GM19395 (cell line): ENCODE measurements around the gene METTL15.
"Not testable (repeated sequence)": the region's sequence is repeated elsewhere in the genome, so short reads cannot be mapped to it uniquely, and the experiment has no call there.

Source experiments
- ATAC-seq: cut with Tn5 transposase; IDR thresholded peaks from one replicate; pipeline ENCODE4 v1.9.1; 2021; ENCODE audit warnings: mild to moderate bottlenecking, moderate library complexity; ENCODE audit not compliant: unreplicated experiment

METTL15 gene

DNA sequence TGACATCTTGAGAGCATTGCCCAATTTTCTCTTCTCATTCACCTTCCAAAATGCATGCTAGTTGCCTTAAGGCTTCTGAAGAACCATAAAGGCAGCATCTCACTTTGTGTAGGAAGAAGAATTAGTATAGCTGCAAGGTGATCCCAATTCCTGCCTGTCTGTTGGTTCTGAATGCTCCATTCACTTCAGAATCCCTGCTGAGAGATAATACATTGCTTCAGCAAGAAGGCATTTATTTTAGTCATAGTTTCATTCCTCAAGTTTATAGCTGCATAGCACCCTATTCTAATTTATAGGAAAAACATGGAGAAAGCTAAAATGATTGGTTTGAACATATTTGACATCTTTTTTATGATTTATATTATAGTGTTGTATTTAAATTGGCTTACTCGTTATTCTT lies 181.3 kb downstream of the METTL15 start:
- no peak for ATAC-seq

DNA sequence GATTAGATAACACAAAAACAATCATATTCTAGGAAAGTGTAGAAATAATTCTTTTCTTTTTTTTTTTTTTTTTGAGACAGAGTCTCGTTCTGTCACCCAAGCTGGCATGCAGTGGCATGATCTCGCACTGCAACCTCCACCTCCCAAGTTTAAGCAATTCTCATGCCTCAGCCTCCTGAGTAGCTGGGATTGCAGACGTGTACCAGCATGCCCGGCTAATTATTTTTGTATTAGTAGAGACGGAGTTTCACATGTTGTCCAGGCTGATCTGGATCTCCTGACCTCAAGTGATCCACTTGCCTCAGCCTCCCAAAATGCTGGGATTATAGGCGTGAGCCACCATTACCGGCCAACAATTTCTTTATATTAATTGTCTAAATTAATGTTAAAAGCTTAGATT lies 182.8 kb downstream of the METTL15 start:
- not testable (repeated sequence) for ATAC-seq

DNA sequence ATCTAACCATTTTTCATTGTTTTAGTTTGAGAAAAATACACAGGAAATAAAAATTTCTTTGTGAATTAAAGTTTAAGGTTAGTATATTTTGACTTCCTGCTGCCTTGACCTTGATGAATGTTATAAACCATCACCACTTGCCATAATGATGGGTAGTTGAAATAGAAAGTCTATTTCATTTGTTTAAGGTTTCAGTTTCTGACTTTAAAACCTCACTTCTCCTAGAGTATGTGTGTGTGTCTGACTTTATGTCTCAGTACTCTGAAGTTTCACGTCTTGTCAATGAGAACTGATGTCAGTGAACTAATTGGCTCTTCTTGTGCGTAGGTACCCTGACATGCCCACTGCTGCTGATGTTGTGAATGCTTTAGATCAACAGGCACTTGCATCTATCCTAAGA lies 188.2 kb downstream of the METTL15 start:
- peak; percentile 99 for ATAC-seq

DNA sequence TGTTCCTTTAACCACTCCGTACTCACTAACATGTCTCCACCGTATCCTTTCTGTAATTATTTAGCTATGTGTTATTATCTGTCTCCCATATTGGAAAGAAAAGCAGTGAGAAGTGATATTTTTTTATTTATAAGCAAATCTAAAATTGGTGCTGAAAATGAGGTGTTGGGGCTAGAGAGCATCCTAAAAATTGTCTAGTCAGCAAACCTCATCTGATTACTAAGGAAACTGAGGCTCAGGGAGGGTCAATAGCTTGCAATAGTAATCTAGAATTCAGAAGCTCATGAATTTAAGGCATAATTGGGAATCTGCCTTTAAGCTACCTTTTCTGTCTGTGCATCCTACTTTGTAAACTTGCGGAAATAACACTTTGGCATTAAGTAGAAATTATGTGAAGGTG lies 190.0 kb downstream of the METTL15 start:
- ATAC-seq, result no peak

DNA sequence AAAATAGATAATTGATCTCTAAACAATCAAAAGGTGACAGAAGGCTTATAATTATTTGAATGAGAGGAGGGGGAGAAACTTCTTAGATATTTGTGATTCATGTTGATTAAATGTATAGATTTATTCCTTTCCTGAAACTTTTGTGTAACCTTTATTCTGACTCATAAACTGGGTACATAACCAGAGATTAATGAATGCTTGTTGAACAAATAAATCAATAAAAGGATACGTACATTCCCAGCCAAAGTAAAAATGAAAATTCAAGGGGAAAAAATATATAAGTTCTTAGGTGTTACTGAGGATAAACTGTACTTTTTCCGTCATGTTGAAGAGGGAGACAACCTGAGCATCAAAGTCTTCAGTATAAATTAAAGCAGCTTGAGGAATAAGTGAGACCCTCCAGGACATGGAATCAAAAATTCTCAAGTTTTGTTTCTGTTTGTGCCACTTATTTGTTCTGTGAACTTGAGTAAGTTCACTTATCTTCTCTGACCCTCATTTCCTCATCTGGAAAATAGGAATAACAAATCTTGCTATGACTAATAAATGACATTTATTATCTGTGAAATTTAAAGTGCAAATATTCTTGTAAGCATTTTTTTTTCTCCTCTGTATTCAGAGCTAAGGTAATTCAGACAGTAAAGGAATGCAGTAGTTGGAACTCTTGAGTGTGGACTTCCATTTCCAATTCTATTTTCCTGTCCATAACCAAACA lies 195.4 kb downstream of the METTL15 start:
- ATAC-seq, result no peak

DNA sequence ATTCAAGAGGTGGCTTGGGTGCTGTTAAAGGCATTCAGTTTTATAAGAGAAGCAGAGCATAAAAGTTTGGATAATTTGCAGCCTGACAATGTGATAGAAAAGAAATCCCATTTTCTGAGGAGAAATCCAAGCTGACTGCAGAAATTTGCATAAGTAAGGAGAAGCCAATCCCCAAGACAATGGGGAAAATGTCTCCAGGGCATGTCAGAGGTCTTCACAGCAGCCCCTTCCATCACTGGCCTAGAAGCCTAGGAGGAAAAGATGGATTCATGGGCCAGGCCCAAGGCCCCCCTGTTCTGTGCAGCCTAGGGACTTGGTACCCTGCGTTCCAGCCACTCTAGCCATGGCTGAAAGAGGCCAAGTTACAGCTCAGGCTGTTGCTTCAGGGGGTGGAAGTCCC lies 207.3 kb downstream of the METTL15 start:
- ATAC-seq, result no peak

DNA sequence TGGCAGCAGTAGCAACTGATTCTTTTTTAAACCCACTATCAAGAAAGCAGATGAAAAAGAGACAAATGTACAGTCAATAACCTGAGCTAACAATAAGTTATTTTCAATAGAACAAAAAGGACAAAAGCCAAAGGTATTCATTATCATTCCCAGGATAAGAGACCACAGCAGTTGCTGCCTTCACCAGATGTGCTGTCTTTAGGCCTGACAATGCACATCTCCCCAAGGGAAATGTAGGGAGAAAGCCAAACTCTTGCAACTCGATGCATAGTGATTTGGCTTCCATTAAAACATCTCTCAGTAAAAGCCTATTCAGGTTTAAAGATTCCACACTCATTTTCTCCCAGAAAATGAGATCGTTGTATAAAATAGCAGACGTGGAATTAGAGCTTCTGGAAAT lies 210.7 kb downstream of the METTL15 start:
- no peak for ATAC-seq

DNA sequence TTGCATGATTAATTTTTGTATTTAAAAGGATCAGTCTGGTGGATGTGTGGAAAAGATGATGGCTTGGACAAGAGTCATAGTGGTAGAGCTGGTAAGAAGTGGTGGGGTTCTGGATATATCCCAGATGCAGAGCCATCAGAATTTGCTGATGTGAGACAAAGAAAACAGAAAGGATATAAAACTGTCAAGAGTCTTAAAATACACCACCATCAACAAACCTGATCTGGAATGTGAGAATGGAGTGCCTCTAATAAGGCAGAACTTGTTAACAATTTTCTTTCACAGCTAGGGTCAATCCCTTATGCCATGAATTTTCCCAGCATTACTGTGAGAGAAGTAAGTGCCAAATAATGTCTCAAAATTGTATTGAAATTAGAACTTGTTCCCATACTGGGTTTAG lies 215.4 kb downstream of the METTL15 start:
- no peak for ATAC-seq

DNA sequence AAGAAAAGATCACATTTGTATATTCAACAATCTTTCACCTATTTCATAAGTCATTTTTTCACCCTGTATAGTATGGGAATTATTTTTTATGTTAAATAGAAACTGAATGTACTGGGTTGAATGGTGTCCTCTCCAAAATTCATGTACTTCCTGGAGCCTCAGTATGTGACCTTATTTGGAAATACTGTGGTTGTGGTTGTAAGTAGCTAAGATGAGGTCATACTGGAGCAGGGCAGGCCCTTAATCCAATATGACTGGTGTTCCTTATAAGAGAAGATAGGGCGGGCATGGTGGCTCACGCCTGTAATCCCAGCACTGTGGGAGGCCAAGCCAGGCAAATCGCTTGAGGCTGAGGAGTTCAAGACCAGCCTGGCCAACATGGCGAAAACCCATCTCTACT lies 224.2 kb downstream of the METTL15 start:
- peak; percentile 65 for ATAC-seq

DNA sequence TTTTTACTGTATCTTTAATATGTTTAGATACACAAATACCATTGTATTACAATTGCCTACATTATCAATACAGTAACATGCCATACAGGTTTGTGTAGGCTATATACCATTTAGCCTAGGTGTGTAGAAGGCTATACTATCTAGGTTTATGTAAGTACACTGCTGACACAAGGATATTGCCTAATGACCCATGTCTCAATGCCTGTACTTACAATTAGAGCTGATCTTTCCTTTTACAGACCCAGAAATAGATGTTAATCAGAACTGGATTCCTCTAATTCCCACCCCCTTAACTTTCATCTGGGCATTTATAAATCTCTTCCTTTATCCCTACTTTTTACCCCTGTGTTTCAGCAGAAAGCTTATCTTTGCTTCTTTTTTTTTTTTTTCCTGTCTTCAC lies 229.5 kb downstream of the METTL15 start:
- ATAC-seq, result no peak

DNA sequence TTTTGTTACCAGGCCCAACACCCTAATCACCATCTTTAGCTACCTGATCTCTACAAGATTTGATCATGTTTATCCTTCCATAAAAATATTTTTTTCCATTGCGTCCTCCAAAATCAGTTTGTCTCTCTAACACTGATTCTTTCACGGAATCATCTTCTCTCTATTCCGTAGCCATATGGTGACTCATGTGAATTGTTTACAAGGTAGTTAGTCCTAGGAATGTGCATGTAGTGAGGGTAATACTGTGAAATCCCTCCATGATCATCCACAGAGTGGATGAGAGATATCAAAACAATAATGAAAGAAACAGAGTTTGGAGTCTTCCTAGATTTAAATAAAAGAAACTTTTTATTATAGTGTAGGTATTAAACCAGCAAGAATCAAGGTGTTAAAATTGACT lies 230.2 kb downstream of the METTL15 start:
- ATAC-seq, result no peak

DNA sequence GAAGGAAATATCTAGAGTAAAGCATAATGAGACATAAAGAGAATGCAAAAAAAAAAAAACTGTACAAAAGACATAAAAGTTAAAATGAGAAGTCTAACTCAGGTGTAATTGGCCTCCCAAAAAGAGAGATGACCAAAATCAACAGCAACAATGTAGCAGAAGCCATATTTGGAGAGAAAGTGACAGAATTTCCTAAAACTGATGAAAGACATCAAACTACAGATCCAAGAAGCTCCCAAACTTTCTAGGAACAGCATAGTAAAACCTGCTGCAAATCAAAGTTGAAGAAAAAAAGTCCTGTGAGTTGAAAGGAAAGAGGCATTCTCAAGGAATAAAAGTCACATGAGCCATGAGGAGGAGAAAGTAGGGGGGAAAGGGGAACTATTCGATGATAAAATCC lies 231.3 kb downstream of the METTL15 start:
- no peak for ATAC-seq

DNA sequence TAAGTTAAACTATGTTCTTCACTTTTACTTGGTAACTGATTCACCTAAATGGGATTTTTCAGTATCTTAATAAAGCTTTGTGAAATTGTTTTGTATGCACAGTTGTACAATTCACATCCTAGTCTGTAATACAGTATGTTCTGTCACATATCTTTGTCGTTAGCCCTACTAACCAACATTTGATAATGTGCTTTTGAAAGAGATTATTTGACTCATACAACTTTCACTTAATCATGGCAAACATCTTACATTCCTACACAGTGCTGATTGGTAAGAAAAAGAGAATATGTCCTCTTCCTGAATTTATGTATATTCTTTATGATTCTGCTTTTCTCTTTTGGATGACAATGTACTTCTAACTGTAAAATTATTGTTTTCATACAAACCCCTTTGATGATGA lies 234.5 kb downstream of the METTL15 start:
- no peak for ATAC-seq

DNA sequence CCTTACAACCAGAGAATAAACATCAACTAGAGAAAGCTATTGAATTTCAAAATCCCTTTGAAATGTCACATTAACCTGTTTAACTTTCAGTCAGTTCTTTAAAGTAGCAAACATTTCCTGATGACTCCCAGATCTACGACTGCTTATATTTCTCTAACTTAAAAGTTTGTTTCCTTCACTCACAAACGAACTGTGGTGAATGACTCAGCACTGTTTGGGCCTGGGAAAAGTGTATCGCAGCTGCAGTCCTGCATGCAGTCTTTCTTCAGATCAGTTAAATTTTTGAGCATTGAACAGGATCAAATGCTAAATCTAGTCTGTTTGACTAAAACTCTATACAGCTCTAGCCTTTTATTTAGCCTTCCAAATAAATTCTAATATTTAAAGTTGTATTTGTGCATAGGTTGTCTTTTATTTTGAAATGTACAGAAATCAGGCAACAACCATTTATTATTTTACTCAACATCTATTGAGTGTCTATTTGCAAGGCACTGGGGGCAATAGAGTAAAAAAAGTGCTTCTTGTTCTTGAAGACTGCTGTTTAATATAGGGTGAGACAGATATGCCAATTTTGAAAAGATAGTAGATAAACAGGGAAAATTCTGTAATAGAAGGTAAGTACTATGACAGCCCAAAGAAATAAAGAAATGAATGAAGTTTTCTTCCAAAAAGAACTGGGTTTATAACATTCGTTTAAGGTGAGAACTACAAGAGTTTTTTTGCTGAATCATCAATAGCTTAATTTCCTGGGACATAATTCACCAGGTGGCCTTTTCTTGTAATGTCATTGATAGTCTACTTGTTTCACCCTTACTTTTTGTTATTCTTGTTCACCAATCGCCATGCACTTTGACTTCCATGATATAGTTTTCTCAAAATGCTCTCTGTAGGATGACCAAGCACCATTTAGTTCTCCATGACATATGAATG lies 235.4 kb downstream of the METTL15 start:
- ATAC-seq, result no peak

DNA sequence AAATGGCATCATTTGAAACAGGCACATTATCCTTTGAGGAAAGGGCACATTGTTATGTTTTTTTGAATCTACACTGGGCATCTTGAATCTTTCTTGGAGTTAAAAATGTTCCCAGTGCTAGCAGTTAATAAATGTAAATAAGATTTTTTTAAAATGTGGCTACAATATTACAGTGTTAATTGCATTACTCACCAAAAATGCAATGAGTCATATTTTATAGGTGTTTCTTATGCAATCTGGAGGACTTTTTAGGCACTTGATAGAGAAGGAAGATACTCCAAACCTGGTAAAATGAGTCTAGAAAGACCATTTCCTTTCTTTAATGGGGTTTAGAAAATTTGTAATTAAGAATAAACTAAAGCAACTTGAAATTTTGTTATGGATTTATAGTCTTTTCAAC lies 238.0 kb downstream of the METTL15 start:
- ATAC-seq, result no peak

DNA sequence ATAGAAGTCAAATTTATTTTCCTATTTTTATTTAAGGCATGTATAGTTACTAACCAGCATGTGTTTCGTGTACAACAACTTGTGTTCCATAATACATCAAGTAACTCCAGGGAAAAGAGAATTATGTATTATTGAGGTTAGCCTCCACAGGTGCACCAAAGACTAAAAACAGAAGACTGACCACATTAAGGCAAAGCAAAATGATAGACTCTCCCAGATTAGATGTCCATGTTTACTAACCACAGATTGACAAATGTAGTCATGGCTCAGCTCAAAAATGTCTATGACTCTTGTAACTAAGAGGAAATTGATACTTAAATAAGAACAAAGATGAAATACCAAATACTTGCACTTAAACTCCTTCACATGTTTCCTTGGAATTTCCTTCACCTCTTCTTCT lies 238.5 kb downstream of the METTL15 start:
- no peak for ATAC-seq

DNA sequence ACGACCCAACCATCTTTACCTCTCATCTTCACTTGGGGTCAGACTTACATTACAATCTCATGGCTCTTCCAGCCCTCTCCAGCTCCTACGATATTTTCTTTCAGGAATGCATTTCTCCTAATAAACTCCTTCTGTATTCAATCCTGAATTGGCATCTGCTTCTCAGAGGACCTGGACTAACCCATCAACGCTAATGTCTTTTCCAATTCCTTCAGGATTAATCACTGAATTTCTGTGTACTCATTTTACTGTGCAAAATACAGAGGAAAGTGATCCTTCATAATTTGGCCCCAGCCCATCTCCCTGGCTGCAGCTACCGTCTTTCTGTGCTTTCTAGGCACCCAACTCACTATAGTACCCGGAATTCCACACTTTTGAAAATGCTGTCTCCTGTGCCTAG lies 239.2 kb downstream of the METTL15 start:
- ATAC-seq, result no peak

DNA sequence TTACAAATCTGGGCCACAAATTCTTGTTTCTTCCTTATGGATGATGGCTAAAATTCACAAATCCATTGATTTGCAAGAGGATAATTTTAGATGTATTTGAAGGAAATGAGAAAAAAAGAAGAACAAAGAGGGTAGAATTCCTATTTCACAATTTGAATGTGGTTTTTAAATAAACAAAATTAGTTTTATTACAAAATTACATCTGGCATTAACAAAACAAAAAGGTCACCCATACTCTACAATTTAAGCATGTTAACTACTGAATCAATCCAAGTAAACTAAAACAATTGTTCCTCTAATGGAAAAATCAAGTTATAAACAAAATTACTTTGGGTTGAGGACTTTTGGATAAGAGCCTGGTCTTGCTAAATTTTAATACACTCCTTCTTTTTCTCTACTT lies 242.0 kb downstream of the METTL15 start:
- ATAC-seq, result no peak

DNA sequence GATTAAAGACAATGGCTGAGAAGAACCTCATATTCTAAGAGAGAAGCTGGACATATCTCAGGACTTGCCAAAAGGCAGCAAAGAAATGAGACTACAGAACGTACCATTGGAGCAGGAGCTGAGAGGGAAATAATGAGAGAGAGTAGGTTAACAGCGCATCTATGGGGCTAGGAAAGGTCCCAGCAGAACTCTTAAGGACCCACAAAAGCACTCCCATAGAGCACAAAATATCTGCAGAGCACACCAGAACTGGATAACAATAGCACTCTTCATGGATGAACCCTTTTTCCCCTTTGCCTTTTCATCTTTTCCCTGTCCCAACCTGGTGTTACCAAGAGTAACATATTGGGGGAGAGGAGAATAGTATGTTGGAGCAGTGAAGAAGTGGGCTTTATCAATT lies 245.8 kb downstream of the METTL15 start:
- no peak for ATAC-seq

DNA sequence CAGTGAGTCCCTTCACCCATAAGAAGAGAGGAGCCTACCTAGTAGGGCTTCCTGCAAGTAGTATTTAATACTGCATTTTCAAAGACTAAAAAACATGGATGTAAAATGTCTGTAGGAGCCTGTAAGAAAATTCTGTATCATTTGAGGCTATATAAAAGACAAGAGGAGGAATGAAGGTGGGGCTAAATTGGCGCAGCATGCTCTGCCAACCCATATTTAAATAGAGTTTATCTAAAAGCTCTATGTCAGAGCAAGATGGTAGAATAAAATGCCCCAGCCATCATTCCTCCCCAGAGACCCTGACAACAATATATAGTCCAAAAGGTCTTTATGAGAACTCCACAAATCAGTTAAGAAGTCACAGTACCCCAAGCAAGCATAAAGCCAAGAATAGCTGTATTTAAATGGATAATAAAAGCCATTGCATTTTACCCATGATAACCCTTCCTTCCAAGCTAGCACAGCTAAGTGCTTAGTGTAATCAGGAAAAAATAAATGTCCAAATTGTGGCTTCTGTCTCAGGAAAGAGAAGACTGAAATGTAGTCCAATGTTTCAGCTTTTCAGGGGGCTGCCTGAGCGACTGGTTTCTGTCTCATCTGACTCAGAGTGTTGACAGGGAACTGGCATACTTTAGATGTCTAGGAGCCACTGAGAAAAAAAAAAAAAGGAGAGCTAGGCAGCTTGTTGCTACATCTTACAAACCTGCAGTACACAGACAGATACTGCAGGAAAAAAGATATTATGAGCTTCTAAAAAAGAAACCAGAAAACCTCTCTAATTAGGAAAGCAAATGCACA lies 258.6 kb downstream of the METTL15 start:
- ATAC-seq, result no peak

DNA sequence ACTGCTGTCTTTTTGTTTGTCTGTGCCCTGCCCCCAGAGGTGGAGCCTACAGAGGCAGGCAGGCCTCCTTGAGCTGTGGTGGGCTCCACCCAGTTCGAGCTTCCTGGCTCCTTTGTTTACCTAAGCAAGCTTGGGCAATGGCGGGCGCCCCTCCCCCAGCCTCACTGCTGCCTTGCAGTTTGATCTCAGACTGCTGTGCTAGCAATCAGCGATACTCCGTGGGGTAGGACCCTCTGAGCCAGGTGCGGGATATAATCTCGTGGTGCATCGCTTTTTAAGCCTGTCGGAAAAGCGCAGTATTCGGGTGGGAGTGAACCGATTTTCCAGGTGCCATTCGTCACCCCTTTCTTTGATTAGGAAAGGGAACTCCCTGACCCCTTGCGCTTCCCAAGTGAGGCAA lies 269.9 kb downstream of the METTL15 start:
- ATAC-seq, result not testable (repeated sequence)
